ENCODE data around the gene WDR73. TPM values are rescaled to one million over a fixed set of nuclear protein-coding genes. Genes with fewer than 3 reads are reported as not detected.

WDR73 gene
- total RNA-seq, 4 donors from 2014 or later = 12.7 to 37.4 (median 26.5) TPM

DNA sequence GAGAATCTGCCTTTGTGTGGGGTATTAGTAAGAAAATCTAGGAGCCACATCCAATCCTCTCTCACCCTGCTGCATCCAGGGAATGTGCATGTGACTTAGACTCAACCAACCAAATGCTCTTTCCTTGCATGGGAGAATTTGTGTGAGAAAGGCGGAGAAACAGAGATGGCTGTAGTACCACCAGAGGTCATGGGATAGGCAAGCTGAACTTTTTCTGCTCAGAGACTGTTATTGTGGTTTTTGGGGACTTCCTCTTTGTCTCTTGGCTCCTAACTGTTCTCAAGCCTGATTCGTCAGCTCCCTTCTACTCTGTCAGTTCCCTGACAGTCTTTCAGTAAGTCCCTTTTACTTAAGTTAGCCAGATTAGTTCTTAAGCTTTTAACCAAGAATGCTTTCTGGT lies 55.8 kb downstream of the WDR73 start:
- no peaks in the 10 kb centered on the region for H3K27me3 ChIP-seq
- intact Hi-C loops (cut with DNase I; ENCODE audit: low total_unique reads) (no loop called here), in situ Hi-C loops (cut with MboI; ENCODE audit: low pct_ligation_motif_present in 1 of 4, low pct_unique_long_range_greater_than_20kb in 1 of 4, low sequenced_read_pairs in 3 of 4) (loop anchor here in 2 of 4 donors (10.0 to 25.0 kb wide), 2 partner anchors 277 to 314 kb away; no protein-coding TSS in a partner anchor)
- 51 to 68% methylated on average over 2 of the region's 2 CpGs for WGBS, 2 donors (ENCODE audit: low coverage in 1 of 2)
- no peaks in the 10 kb centered on the region for H3K9me3 ChIP-seq
- no peak for DNase-seq
- no peak overlapping the region for H3K4me3 ChIP-seq
- H3K4me1 ChIP-seq = peaks cover 0 to 20% (median 4%) of the 10 kb centered on the region in 4 donors
- no peaks in the 10 kb centered on the region for H3K36me3 ChIP-seq
- TF ChIP-seq EP300 (IDR thresholded peaks at IDR 0.05; ENCODE audit: low read depth) = no peak
- TF ChIP-seq POLR2AphosphoS5 (IDR thresholded peaks at IDR 0.05) = no peak
- H3K27ac ChIP-seq = peak overlapping the region in 3 of 4 donors; percentile 19 to 71 (median 41)

DNA sequence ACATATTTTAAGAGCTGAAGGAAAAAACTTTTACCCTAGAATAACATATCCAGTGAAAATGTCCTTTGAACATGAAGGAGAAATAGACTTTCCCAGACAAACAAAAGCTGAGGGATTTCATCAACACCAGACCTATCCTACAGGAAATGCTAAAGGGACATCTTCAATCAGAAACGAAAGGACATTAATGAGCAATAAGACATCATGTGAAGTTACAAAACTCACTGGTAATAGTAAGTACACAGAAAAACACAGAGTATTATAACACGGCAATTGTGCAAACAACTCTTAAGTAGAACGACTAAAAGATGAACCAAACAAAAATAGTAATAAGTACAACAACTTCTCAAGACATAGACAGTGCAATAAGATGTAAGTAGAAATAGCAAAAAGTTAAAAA lies 56.8 kb downstream of the WDR73 start:
- Histone ChIP-seq H3K36me3 (no peaks in the 10 kb centered on the region), H3K27me3 (no peaks in the 10 kb centered on the region), H3K9me3 (no peaks in the 10 kb centered on the region), H3K4me1 (peaks cover 0 to 20% (median 4%) of the 10 kb centered on the region in 4 donors), H3K27ac (no peak overlapping the region), H3K4me3 (no peak overlapping the region)
- DNase-seq = no peak
- in situ Hi-C loops (cut with MboI; ENCODE audit: low pct_ligation_motif_present in 1 of 4, low pct_unique_long_range_greater_than_20kb in 1 of 4, low sequenced_read_pairs in 3 of 4) = loop anchor here in 2 of 4 donors (10.0 to 25.0 kb wide), 2 partner anchors 278 to 315 kb away; no protein-coding TSS in a partner anchor
- intact Hi-C loops (cut with DNase I; ENCODE audit: low total_unique reads) = no loop called here
- TF ChIP-seq EP300 (IDR thresholded peaks at IDR 0.05; ENCODE audit: low read depth) = no peak
- TF ChIP-seq POLR2A (IDR thresholded peaks at IDR 0.05) = no peak
- TF ChIP-seq, protein P1, sequence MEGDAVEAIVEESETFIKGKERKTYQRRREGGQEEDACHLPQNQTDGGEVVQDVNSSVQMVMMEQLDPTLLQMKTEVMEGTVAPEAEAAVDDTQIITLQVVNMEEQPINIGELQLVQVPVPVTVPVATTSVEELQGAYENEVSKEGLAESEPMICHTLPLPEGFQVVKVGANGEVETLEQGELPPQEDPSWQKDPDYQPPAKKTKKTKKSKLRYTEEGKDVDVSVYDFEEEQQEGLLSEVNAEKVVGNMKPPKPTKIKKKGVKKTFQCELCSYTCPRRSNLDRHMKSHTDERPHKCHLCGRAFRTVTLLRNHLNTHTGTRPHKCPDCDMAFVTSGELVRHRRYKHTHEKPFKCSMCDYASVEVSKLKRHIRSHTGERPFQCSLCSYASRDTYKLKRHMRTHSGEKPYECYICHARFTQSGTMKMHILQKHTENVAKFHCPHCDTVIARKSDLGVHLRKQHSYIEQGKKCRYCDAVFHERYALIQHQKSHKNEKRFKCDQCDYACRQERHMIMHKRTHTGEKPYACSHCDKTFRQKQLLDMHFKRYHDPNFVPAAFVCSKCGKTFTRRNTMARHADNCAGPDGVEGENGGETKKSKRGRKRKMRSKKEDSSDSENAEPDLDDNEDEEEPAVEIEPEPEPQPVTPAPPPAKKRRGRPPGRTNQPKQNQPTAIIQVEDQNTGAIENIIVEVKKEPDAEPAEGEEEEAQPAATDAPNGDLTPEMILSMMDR (IDR thresholded peaks at IDR 0.05) = no peak
- no peak for TF ChIP-seq POLR2AphosphoS5 (IDR thresholded peaks at IDR 0.05)
- WGBS, 2 donors (ENCODE audit: low coverage in 1 of 2) = 48 to 57% methylated on average over 3 of the region's 3 CpGs

DNA sequence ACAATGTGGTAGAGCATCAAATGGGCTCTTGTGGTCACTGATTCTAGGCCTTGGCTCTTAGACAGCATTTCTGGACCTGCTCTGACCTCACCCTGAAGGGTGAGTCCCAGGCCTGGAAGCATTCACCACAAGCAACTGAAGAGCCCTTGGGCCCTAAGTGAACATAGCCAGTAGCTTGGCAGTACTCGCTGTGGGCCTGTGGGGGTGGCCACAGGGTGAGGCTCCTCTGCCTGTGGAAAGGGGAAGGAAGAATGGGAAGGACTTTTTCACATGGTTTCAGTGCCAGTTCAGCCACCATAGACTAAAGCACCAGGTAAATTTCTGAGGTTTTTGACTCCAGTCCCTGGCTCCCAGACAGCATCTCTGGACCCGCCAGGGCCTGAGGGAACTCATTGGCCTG lies 58.4 kb downstream of the WDR73 start:
- Histone ChIP-seq H3K4me3 (no peak overlapping the region), H3K36me3 (no peaks in the 10 kb centered on the region), H3K9me3 (no peaks in the 10 kb centered on the region), H3K27me3 (no peaks in the 10 kb centered on the region), H3K4me1 (peaks cover 0 to 9% (median 2%) of the 10 kb centered on the region in 4 donors), H3K27ac (no peak overlapping the region)
- WGBS, 2 donors (ENCODE audit: low coverage in 1 of 2) = 96% methylated on average over 2 of the region's 2 CpGs; no CpG with 5 or more reads in 1 of the 2 donors
- in situ Hi-C loops (cut with MboI; ENCODE audit: low pct_ligation_motif_present in 1 of 4, low pct_unique_long_range_greater_than_20kb in 1 of 4, low sequenced_read_pairs in 3 of 4) = loop anchor here in 2 of 4 donors (10.0 to 25.0 kb wide), 2 partner anchors 279 to 317 kb away; no protein-coding TSS in a partner anchor
- TF ChIP-seq, protein P1 (IDR thresholded peaks at IDR 0.05) = no peak
- no peak for TF ChIP-seq POLR2AphosphoS5 (IDR thresholded peaks at IDR 0.05)
- TF ChIP-seq EP300 (IDR thresholded peaks at IDR 0.05; ENCODE audit: low read depth) = no peak
- no peak for TF ChIP-seq POLR2A (IDR thresholded peaks at IDR 0.05)
- no peak for DNase-seq
- intact Hi-C loops (cut with DNase I; ENCODE audit: low total_unique reads) = no loop called here

DNA sequence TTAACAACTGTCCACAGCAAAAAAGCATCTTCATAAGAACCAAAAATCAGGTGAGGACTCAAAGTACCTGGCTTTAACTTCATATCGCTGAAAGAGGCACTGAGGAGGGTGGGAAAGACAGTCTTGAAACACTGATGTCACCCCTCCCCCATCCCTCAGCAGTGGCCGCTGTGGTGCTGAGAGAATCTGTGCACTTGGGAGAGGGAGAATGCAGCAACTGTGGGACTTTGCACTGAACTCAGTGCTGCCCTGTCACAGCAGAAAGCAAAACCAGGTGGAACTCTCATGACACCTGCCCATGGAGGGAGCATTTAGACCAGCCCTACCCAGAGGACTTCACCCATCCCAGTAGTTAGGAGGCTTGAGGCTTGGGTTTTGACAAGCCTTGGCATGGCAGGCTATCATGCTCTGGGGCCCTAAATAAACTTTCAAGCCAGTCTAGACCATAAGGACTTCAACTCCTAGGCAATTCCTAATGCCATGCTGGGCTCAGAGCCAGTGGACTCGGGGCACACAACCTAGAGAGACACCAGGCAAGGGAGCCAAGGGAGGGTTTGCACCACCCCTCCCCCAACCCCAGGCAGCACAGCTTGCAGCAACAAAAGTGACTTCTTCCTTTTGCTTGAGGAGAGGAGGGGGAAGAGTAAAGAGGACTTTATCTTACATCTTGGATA lies 59.3 kb downstream of the WDR73 start:
- DNase-seq = no peak
- Histone ChIP-seq H3K36me3 (no peaks in the 10 kb centered on the region), H3K27ac (no peak overlapping the region), H3K4me3 (no peak overlapping the region), H3K4me1 (peaks cover 0 to 5% (median 0%) of the 10 kb centered on the region in 4 donors), H3K27me3 (no peaks in the 10 kb centered on the region), H3K9me3 (no peaks in the 10 kb centered on the region)
- TF ChIP-seq EP300 (IDR thresholded peaks at IDR 0.05; ENCODE audit: low read depth) (no peak), POLR2A (IDR thresholded peaks at IDR 0.05) (no peak), POLR2AphosphoS5 (IDR thresholded peaks at IDR 0.05) (no peak)
- TF ChIP-seq, protein P1 (IDR thresholded peaks at IDR 0.05) = no peak
- WGBS, 2 donors (ENCODE audit: low coverage in 1 of 2) = 75% methylated on average over 3 of the region's 3 CpGs; no CpG with 5 or more reads in 1 of the 2 donors
- intact Hi-C loops (cut with DNase I; ENCODE audit: low total_unique reads) (no loop called here), in situ Hi-C loops (cut with MboI; ENCODE audit: low pct_ligation_motif_present in 1 of 4, low pct_unique_long_range_greater_than_20kb in 1 of 4, low sequenced_read_pairs in 3 of 4) (loop anchor here in 2 of 4 donors (10.0 to 25.0 kb wide), 2 partner anchors 280 to 318 kb away; no protein-coding TSS in a partner anchor)
